Measurements from ENCODE around the gene LAMC1.

LAMC1 gene

GRCh38 chr1:183093066-183093668 lies 69.9 kb downstream of the LAMC1 start:
- DNase-seq (ENCODE audit: low read depth): no peak
- TF ChIP-seq, protein P1, sequence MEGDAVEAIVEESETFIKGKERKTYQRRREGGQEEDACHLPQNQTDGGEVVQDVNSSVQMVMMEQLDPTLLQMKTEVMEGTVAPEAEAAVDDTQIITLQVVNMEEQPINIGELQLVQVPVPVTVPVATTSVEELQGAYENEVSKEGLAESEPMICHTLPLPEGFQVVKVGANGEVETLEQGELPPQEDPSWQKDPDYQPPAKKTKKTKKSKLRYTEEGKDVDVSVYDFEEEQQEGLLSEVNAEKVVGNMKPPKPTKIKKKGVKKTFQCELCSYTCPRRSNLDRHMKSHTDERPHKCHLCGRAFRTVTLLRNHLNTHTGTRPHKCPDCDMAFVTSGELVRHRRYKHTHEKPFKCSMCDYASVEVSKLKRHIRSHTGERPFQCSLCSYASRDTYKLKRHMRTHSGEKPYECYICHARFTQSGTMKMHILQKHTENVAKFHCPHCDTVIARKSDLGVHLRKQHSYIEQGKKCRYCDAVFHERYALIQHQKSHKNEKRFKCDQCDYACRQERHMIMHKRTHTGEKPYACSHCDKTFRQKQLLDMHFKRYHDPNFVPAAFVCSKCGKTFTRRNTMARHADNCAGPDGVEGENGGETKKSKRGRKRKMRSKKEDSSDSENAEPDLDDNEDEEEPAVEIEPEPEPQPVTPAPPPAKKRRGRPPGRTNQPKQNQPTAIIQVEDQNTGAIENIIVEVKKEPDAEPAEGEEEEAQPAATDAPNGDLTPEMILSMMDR (IDR thresholded peaks at IDR 0.05; ENCODE audit: insufficient read depth, low read depth, low read length, missing control alignments): no peak
- H3K4me3 ChIP-seq (ENCODE audit: low read length): no peak overlapping the region

DNA sequence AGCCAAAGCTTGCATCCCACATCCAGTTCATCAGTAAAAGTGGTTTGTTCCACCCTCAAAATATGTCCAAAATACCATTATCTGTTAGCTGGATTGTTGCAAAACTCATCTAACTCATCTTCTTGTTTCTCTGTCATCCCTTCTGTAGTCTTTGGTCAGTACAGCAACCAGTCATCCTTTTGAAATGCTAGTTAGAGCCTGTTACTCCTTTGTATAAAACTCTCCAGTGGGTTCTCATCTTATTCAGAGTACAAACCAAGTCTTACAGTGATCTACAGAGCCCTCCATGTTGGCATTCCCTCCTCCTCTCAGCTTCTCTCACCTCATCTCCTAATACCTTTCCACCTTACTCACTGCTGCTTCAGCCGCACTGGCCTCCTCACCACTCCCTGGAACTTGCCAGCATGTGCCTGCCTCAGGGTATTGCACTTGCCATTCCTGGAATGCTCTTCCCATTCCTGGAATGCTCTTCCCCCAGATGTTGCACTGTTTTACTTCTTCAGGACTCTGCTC lies 70.6 kb downstream of the LAMC1 start:
- TF ChIP-seq, protein P1 (IDR thresholded peaks at IDR 0.05; ENCODE audit: insufficient read depth, low read depth, low read length, missing control alignments): no peak
- peak; percentile 92 for DNase-seq (ENCODE audit: low read depth)
- H3K4me3 ChIP-seq (ENCODE audit: low read length): no peak overlapping the region

- no peak overlapping the region for H3K4me3 ChIP-seq (ENCODE audit: low read length)
- DNase-seq (ENCODE audit: low read depth): no peak
- TF ChIP-seq, protein P1 (IDR thresholded peaks at IDR 0.05; ENCODE audit: insufficient read depth, low read depth, low read length, missing control alignments): no peak
Measured at GRCh38 chr1:183094351-183094750, 71.1 kb downstream of the LAMC1 start.

DNA sequence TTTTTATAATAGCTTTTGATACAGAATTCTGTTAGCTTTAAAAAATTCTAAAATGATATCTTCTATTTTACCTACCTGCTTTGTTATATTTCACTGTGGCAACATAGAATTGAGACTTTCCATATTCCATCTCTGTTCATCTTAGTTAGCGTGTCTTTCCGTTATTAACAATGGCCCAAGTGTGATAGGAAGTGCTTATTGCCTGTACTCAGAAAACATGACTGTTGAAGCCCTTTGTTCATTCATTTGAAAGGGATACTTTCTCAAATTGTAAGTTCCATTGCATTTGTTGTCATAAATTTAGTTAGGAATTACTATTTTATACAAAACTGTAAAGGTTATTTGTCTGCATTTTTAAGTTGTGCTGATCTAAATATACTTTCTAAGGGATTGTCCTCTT lies 73.1 kb downstream of the LAMC1 start:
- H3K4me3 ChIP-seq (ENCODE audit: low read length): no peak overlapping the region
- TF ChIP-seq, protein P1 (IDR thresholded peaks at IDR 0.05; ENCODE audit: insufficient read depth, low read depth, low read length, missing control alignments): no peak
- no peak for DNase-seq (ENCODE audit: low read depth)

- peak; percentile 12 for DNase-seq (ENCODE audit: low read depth)
- TF ChIP-seq, protein P1 (IDR thresholded peaks at IDR 0.05; ENCODE audit: insufficient read depth, low read depth, low read length, missing control alignments): no peak
- H3K4me3 ChIP-seq (ENCODE audit: low read length): no peak overlapping the region
Measured at GRCh38 chr1:183096894-183097293, 73.7 kb downstream of the LAMC1 start.

GRCh38 chr1:183097438-183098051 lies 74.3 kb downstream of the LAMC1 start:
- peak; percentile 49 for DNase-seq (ENCODE audit: low read depth)
- TF ChIP-seq, protein P1 (IDR thresholded peaks at IDR 0.05; ENCODE audit: insufficient read depth, low read depth, low read length, missing control alignments): no peak

More at GRCh38 chr1:183097438-183098051, 74.3 kb downstream of the LAMC1 start:
- H3K4me3 ChIP-seq (ENCODE audit: low read length): no peak overlapping the region
